ENCODE results near the gene APOBEC3B.
"Not testable (repeated sequence)": the region's sequence is repeated elsewhere in the genome, so short reads cannot be mapped to it uniquely, and the experiment has no call there.

GRCh38 chr22:39040538-39041296 lies 58.6 kb downstream of the APOBEC3B start, which contains the start of gene APOBEC3F:
- TF ChIP-seq POLR2A (IDR thresholded peaks at IDR 0.05): peak; percentile 42
- TF ChIP-seq CTCF, EP300 (IDR thresholded peaks at IDR 0.05): not testable (repeated sequence)
